Measurements from ENCODE around the gene C4BPA.

Gene C4BPA

DNA sequence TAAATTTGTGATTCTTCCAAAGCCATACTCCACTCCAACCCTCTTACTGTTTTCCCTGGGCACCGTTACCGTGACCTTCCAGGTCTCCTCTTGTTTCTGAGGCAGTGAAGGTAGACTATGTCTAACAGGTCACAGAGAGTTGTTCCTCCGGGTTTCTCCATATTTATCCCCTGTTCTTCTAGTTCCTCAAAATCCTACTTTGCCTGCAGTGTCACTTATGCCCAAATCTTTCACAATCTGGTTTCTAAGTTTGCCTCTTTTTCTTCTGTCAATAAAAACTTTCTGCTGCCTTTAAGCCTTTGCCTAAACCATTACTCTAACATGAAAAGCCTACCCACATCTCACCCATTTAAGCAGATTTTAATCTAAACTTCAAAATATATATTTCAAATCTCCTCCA lies 87.7 kb downstream of the C4BPA start:
- Histone ChIP-seq H4K20me1 (ENCODE audit: insufficient read depth, low read length, poor library complexity, severe bottlenecking) (no peaks in the 10 kb centered on the region), H3K9me2 (replicated peaks; ENCODE audit: low read depth, low read length) (no peaks in the 10 kb centered on the region), H3K9me3 (ENCODE audit: insufficient read depth, low read depth, low read length) (no peaks in the 10 kb centered on the region), H3K4me1 (ENCODE audit: insufficient read depth, low read length, poor library complexity, severe bottlenecking) (no peaks in the 10 kb centered on the region), H3K9ac (ENCODE audit: low read depth, low read length, poor library complexity, severe bottlenecking) (no peak overlapping the region), H3K4me2 (ENCODE audit: low read depth, low read length, poor library complexity, severe bottlenecking) (no peak overlapping the region), H3K36me3 (ENCODE audit: insufficient read depth, low read length) (no peaks in the 10 kb centered on the region), H3K4me3 (ENCODE audit: low read length, poor library complexity, severe bottlenecking) (no peak overlapping the region), H2AFZ (ENCODE audit: low read length) (no peak overlapping the region), H3F3A (ENCODE audit: low read depth) (no peaks in the 10 kb centered on the region), H3K27me3 (ENCODE audit: insufficient read depth, low read length, poor library complexity, severe bottlenecking) (no peaks in the 10 kb centered on the region), H3K79me2 (ENCODE audit: insufficient read depth, low read length) (no peaks in the 10 kb centered on the region)
- no peak for TF ChIP-seq CTCF (conservative IDR thresholded peaks at IDR 0.05; ENCODE audit: low read length)
- no peak for TF ChIP-seq EZH2phosphoT487 (IDR thresholded peaks at IDR 0.05; ENCODE audit: borderline replicate concordance)

- Histone ChIP-seq H3K9ac (ENCODE audit: low read depth, low read length, poor library complexity, severe bottlenecking) (no peak overlapping the region), H3K4me3 (ENCODE audit: low read length, poor library complexity, severe bottlenecking) (no peak overlapping the region), H3F3A (ENCODE audit: low read depth) (no peaks in the 10 kb centered on the region), H3K4me2 (ENCODE audit: low read depth, low read length, poor library complexity, severe bottlenecking) (no peak overlapping the region), H3K4me1 (ENCODE audit: insufficient read depth, low read length, poor library complexity, severe bottlenecking) (no peaks in the 10 kb centered on the region), H4K20me1 (ENCODE audit: insufficient read depth, low read length, poor library complexity, severe bottlenecking) (no peaks in the 10 kb centered on the region), H2AFZ (ENCODE audit: low read length) (no peak overlapping the region), H3K36me3 (ENCODE audit: insufficient read depth, low read length) (no peaks in the 10 kb centered on the region), H3K9me3 (ENCODE audit: insufficient read depth, low read depth, low read length) (no peaks in the 10 kb centered on the region), H3K27me3 (ENCODE audit: insufficient read depth, low read length, poor library complexity, severe bottlenecking) (no peaks in the 10 kb centered on the region), H3K79me2 (ENCODE audit: insufficient read depth, low read length) (no peaks in the 10 kb centered on the region), H3K9me2 (replicated peaks; ENCODE audit: low read depth, low read length) (no peaks in the 10 kb centered on the region)
- TF ChIP-seq CTCF (conservative IDR thresholded peaks at IDR 0.05; ENCODE audit: low read length) (no peak), EZH2phosphoT487 (IDR thresholded peaks at IDR 0.05; ENCODE audit: borderline replicate concordance) (no peak)
Observed at GRCh38 chr1:207194197-207194596, 90.2 kb downstream of the C4BPA start.
